Activated CD4-positive, alpha-beta memory T cell treated with anti-CD3 and anti-CD28 coated beads for 36 hours (primary cell): ENCODE measurements around the gene WDR31. TPM values are rescaled to one million over a fixed set of nuclear protein-coding genes. Genes with fewer than 3 reads are reported as not detected.
"Not testable (repeated sequence)": the region's sequence is repeated elsewhere in the genome, so short reads cannot be mapped to it uniquely, and the experiment has no call there.

Experiments used
- CTCF ChIA-PET: fragments of 350-600 bp; sonication (Branson Sonifier 250); formaldehyde crosslinking; loops from one replicate; lab custom pipeline; 2021; ENCODE audit warnings: antibody characterized with exemption, inconsistent platforms; lab: Charles Lee
- POLR2A ChIA-PET: fragments of 350-600 bp; sonication (Branson Sonifier 250); formaldehyde crosslinking; loops from one replicate; lab custom pipeline; 2021; ENCODE audit warnings: antibody characterized with exemption; lab: Charles Lee
- DNase-seq: peaks from one replicate; pipeline ENCODE4 v3.0.0-alpha.2; 2020
- H3K27ac Mint-ChIP-seq: one replicate; pipeline ENCODE4 v1.8.0; 2021; ENCODE audit warnings: mixed read lengths
- H3K27me3 Mint-ChIP-seq: one replicate; pipeline ENCODE4 v1.8.0; 2021; ENCODE audit warnings: mixed read lengths
- H3K36me3 Mint-ChIP-seq: one replicate; pipeline ENCODE4 v1.8.0; 2021; ENCODE audit warnings: mixed read lengths
- H3K4me1 Mint-ChIP-seq: one replicate; pipeline ENCODE4 v1.8.0; 2021; ENCODE audit warnings: low read depth, mixed read lengths
- H3K4me3 Mint-ChIP-seq: one replicate; pipeline ENCODE4 v1.8.0; 2021; ENCODE audit warnings: mild to moderate bottlenecking, mixed read lengths
- H3K9me3 Mint-ChIP-seq: one replicate; pipeline ENCODE4 v1.8.0; 2021; ENCODE audit warnings: mixed read lengths
- intact Hi-C: fragments of 100-400 bp; cut with micrococcal nuclease; formaldehyde crosslinking; loops from one replicate; pipeline ENCODE4 v1.15.1; 2023
- total RNA-seq, 2 experiments: library from RNA; stranded (reverse); gene quantifications; one replicate each; pipeline ENCODE4 v1.2.3, GENCODE V29; 2021

WDR31 gene
- total RNA-seq, 2 experiments from 2014 or later = 1.6 to 2.4 TPM

DNA sequence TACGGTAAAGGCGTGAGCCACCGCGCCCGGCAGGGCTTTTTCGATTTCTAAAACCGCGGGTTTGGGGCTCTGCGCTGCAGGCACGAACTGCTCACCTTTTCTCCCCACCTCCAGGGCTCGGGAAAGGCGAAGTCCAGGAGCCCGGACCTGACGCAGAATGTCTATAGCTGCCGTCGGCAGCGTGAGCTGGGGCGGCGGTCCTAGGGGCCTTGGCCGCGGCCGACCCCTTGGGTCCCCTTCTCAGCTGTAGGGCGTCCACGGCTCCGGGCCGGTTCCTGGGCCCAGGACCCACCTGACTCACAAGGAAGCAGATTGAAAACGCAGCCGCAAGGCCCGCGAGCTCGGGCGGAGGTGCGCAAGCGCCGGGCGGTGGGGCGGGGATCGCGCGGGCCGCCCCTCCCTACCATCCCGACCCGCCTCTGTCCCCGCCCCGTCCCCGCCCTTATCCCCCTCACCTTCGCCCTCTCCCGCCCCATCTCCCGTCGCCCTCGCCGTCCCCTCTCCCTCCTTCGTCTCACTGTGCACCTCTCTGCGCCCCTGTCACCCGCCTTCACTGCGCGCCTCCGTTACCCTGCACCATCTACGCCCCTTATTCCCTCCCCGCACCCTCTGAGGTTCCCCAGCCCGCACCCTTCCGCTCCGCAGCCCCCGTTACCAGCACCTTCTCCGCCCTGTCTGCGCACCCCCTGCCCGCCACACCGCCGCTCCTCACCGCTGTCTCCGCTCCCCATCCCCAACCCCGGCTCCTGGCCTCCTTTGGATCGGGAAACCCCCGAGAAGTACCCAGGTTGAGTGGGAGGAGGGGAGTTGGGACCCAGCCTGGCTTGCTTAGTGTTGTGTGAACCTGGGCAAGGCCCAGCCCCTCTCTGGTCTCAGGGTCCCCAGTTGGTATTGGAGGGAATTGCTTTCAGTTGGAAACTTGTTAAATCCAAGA, 36.8 kb upstream of the WDR31 start, which contains the start of gene HDHD3:
HDHD3 (minus strand) TSS at position 353 of the 934 bp plus-strand sequence. CDS start 2,632 bp downstream, outside the sequence.
- Mint-ChIP-seq H3K4me3 (peak within 1 kb of the TSS; percentile 80), H3K4me1 (peaks cover 17% of the 10 kb centered on the region), H3K27me3 (no peaks in the 10 kb centered on the region), H3K36me3 (peaks cover 5% of the 10 kb centered on the region), H3K9me3 (no peaks in the 10 kb centered on the region), H3K27ac (peak within 1 kb of the TSS; percentile 81)
- intact Hi-C loops = loop anchor here (1.0 to 2.0 kb wide), 6 partner anchors 16 to 102 kb away; partner anchors contain the start of genes ALAD, C9orf43, CDC26 and POLE3
- peak; percentile 89 for DNase-seq
- CTCF ChIA-PET = interaction anchor here (0.7 to 1.4 kb wide), 6 partner anchors 23 to 107 kb away, joined by 3 to 5 read pairs (median 4); partner anchors contain the start of gene ALAD
- POLR2A ChIA-PET = interaction anchor here (0.6 to 1.9 kb wide), 8 partner anchors 15 to 202 kb away, joined by 3 to 11 read pairs (median 4); partner anchors contain the start of genes BSPRY, CDC26, FKBP15 and PRPF4

- peak; percentile 20 for DNase-seq
- Mint-ChIP-seq H3K36me3 (peaks cover 5% of the 10 kb centered on the region), H3K4me3 (peak overlapping the region; percentile 80), H3K27ac (peak overlapping the region; percentile 81), H3K9me3 (no peaks in the 10 kb centered on the region), H3K4me1 (peaks cover 11% of the 10 kb centered on the region), H3K27me3 (no peaks in the 10 kb centered on the region)
- ChIA-PET POLR2A (interaction anchor here (0.6 to 1.9 kb wide), 3 partner anchors 14 to 31 kb away, joined by 5 to 11 read pairs (median 10); partner anchors contain the start of gene BSPRY), CTCF (interaction anchor here (1.4 kb wide), 1 partner anchor 24 kb away, joined by 4 read pairs; no protein-coding TSS in a partner anchor)
- intact Hi-C loops = loop anchor here (1.0 to 2.0 kb wide), 5 partner anchors 15 to 67 kb away; partner anchors contain the start of genes C9orf43, POLE3 and WDR31
Measured at GRCh38 chr9:113375057-113376023, 35.3 kb upstream of the WDR31 start.

DNA sequence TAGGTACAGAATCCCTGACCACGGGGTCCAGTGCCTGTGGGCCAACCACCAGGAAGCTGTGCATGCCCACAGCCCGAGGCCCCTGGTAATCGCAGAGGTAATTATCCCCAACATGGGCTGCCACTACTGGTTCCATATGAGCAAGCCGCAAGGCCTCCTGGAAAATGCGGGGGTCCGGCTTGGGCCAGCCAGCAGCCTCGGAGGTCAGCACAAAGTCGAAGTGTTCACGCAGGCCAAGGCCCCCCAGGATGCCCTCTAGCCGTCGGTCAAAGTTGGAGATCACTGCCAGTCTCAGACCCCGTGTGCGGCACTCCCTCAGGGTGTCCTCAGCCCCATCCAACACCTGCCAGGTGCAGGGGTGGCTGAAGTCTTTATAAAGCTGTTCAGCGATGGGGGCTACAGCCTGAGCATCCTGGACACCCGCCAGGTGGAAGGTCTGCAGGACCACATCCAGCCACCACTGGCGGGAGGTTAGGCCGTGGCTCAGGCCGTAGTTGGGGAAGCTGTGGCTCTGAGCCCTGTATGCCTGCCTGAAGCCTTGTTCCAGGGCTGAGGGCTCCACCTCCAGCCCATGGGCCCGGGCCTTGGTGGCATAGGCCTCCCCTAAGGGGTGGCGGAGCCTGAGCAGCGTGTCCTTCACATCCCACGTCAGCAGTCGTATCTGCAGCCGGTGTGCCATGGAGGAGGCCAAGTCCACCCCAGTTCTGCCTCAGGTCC, 33.8 kb upstream of the WDR31 start:
- Mint-ChIP-seq H3K27ac (no peak overlapping the region), H3K27me3 (no peaks in the 10 kb centered on the region), H3K4me1 (peaks cover 11% of the 10 kb centered on the region), H3K9me3 (no peaks in the 10 kb centered on the region), H3K36me3 (peaks cover 5% of the 10 kb centered on the region), H3K4me3 (no peak overlapping the region)
- no peak for DNase-seq
- CTCF ChIA-PET = no interaction called here
- intact Hi-C loops = no loop called here
- POLR2A ChIA-PET = no interaction called here

- no peak for DNase-seq
- H3K9me3 Mint-ChIP-seq = no peaks in the 10 kb centered on the region
- peaks cover 11% of the 10 kb centered on the region for H3K4me1 Mint-ChIP-seq
- POLR2A ChIA-PET = no interaction called here
- no peaks in the 10 kb centered on the region for H3K27me3 Mint-ChIP-seq
- CTCF ChIA-PET = no interaction called here
- no peak overlapping the region for H3K27ac Mint-ChIP-seq
- intact Hi-C loops = no loop called here
- H3K36me3 Mint-ChIP-seq = peaks cover 5% of the 10 kb centered on the region
- no peak overlapping the region for H3K4me3 Mint-ChIP-seq
Measured at GRCh38 chr9:113373256-113373655, 33.2 kb upstream of the WDR31 start.

DNA sequence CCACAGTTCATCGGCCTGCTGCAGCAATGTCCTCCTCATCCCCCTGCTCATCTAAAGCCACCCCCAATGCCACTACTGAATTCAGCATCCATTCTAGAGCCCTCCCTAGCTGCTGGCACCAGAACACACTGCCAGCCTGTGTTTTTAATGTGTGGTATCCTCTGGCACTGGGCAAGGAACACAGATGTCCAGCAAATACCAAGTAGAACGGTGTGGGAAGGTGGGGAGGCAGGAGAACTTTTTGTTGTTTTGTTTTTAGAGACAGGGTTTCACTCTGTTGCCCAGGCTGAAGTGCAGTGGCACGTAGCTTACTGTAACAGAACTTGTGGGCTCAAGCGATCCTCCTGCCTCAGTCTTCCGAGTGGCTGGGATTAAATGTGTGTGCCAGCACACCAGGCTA, 32.0 kb upstream of the WDR31 start:
- POLR2A ChIA-PET = interaction anchor here (0.6 kb wide), 1 partner anchor 241 kb away, joined by 3 read pairs; no protein-coding TSS in a partner anchor
- no peak overlapping the region for H3K4me3 Mint-ChIP-seq
- H3K27me3 Mint-ChIP-seq = no peaks in the 10 kb centered on the region
- H3K9me3 Mint-ChIP-seq = no peaks in the 10 kb centered on the region
- intact Hi-C loops = no loop called here
- H3K27ac Mint-ChIP-seq = no peak overlapping the region
- peaks cover 5% of the 10 kb centered on the region for H3K36me3 Mint-ChIP-seq
- H3K4me1 Mint-ChIP-seq = peaks cover 11% of the 10 kb centered on the region
- DNase-seq = no peak
- CTCF ChIA-PET = no interaction called here

GRCh38 chr9:113370806-113371325, 30.8 kb upstream of the WDR31 start:
- no peak for DNase-seq
- no peaks in the 10 kb centered on the region for H3K9me3 Mint-ChIP-seq
- peaks cover 11% of the 10 kb centered on the region for H3K4me1 Mint-ChIP-seq
- H3K4me3 Mint-ChIP-seq = no peak overlapping the region
- intact Hi-C loops = no loop called here
- no peak overlapping the region for H3K27ac Mint-ChIP-seq
- H3K27me3 Mint-ChIP-seq = no peaks in the 10 kb centered on the region
- peaks cover 5% of the 10 kb centered on the region for H3K36me3 Mint-ChIP-seq
- POLR2A ChIA-PET = no interaction called here
- CTCF ChIA-PET = no interaction called here

- peaks cover 1% of the 10 kb centered on the region for H3K4me1 Mint-ChIP-seq
- no peak for DNase-seq
- H3K27ac Mint-ChIP-seq = no peak overlapping the region
- peaks cover 5% of the 10 kb centered on the region for H3K36me3 Mint-ChIP-seq
- intact Hi-C loops = no loop called here
- no peaks in the 10 kb centered on the region for H3K9me3 Mint-ChIP-seq
- POLR2A ChIA-PET = no interaction called here
- no peaks in the 10 kb centered on the region for H3K27me3 Mint-ChIP-seq
- CTCF ChIA-PET = no interaction called here
- H3K4me3 Mint-ChIP-seq = no peak overlapping the region
Measured at GRCh38 chr9:113369855-113370140, 29.7 kb upstream of the WDR31 start.

- POLR2A ChIA-PET = no interaction called here
- H3K4me3 Mint-ChIP-seq = no peak overlapping the region
- peaks cover 5% of the 10 kb centered on the region for H3K36me3 Mint-ChIP-seq
- no peaks in the 10 kb centered on the region for H3K9me3 Mint-ChIP-seq
- intact Hi-C loops = no loop called here
- H3K27ac Mint-ChIP-seq = no peak overlapping the region
- CTCF ChIA-PET = no interaction called here
- no peaks in the 10 kb centered on the region for H3K27me3 Mint-ChIP-seq
- DNase-seq = no peak
- H3K4me1 Mint-ChIP-seq = no peaks in the 10 kb centered on the region
Measured at GRCh38 chr9:113368982-113369854, 29.1 kb upstream of the WDR31 start.

DNA sequence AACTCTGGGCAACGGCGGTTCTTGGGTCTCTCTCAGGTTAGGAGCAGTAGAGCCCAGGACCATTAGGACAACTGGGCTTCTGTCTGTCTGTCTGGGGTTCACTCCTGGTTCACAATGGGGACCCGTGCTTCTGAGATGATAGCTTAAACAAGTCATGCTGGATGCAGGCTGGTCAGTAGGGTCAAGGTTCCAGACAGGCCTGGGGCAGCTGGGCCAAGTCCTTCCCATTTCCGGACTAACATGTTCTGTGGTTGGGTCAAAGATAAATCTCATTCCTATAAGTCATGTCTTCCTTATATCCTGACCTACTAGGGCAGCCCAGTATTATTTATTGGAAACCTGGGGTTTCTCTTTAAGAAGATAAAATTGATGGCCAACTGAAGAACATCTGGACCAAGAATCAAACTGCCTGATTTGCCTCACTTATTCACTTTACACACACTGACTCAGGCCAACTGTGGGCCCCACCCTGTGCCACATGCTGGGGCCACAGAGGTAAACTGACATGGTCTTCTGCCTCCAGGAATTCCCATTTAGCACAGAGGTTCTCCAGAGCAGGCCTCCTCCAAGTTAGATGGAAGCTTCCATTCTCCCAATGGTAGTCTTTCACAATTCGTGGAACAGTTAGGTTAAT, 28.4 kb upstream of the WDR31 start:
- H3K36me3 Mint-ChIP-seq = peaks cover 4% of the 10 kb centered on the region
- H3K27ac Mint-ChIP-seq = no peak overlapping the region
- no peak overlapping the region for H3K4me3 Mint-ChIP-seq
- H3K27me3 Mint-ChIP-seq = no peaks in the 10 kb centered on the region
- POLR2A ChIA-PET = no interaction called here
- no peak for DNase-seq
- intact Hi-C loops = no loop called here
- H3K9me3 Mint-ChIP-seq = no peaks in the 10 kb centered on the region
- no peaks in the 10 kb centered on the region for H3K4me1 Mint-ChIP-seq
- CTCF ChIA-PET = interaction anchor here (0.8 kb wide), 1 partner anchor 52 kb away, joined by 3 read pairs; no protein-coding TSS in a partner anchor

DNA sequence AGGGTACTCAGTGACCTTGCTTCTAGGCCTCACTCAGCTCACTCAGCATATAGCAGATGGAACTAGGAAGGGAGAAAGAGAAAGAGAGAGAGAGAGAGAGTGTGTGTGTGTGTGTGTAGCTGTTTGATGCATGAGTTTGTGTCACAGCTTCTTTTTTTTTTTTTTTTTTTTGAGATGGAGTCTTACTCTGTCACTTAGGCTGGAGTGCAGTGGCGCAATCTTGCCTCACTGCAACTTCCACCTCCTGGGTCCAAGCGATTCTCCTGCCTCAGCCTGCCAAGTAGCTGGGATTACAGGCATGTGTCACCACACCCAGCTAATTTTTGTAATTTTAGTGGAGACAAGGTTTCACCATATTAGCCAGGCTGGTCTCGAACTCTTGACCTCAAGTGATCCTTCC, 25.6 kb upstream of the WDR31 start:
- H3K36me3 Mint-ChIP-seq, CTCF ChIA-PET, intact Hi-C loops, H3K4me3 Mint-ChIP-seq, POLR2A ChIA-PET, DNase-seq, H3K27ac Mint-ChIP-seq, H3K9me3 Mint-ChIP-seq, H3K27me3 Mint-ChIP-seq: not testable (repeated sequence)
- peaks cover 11% of the 10 kb centered on the region for H3K4me1 Mint-ChIP-seq
